ENCODE results near the gene RILPL2.

DNA sequence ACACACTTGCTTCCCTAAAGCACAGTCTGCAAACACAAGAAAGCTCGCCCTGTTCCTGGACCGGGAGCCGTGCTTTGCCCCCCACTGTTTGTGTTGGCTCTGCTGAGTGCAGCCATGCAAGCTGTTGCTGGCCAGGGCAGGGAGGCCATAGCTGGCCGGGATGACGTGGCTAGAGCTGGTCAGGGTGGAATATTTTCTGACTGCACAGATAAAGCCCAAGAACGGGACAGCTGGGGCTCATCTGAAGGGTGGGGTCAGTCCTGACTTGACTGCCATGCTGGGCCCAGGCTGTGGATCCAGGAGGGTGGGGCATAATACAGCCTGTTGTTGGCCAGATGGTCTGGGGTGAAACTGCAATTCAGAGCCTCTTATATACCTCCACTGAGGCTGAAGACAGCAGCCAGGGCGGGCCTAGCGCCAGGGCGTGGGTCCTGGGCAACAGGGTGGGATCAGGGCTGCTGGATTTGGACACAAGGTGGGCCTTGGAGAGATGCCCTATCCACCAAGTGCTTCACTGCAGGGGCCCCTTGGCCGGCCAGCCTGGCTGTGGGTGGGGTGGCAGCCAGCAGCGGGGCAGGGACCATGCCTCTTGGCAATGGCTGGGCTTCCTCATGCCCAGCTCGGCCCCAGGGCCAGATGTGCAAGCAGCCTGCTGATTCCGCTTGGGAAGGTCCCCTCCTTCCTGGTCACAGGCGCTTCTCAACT lies 37.8 kb downstream of the RILPL2 start:
- TF ChIP-seq, protein P1, sequence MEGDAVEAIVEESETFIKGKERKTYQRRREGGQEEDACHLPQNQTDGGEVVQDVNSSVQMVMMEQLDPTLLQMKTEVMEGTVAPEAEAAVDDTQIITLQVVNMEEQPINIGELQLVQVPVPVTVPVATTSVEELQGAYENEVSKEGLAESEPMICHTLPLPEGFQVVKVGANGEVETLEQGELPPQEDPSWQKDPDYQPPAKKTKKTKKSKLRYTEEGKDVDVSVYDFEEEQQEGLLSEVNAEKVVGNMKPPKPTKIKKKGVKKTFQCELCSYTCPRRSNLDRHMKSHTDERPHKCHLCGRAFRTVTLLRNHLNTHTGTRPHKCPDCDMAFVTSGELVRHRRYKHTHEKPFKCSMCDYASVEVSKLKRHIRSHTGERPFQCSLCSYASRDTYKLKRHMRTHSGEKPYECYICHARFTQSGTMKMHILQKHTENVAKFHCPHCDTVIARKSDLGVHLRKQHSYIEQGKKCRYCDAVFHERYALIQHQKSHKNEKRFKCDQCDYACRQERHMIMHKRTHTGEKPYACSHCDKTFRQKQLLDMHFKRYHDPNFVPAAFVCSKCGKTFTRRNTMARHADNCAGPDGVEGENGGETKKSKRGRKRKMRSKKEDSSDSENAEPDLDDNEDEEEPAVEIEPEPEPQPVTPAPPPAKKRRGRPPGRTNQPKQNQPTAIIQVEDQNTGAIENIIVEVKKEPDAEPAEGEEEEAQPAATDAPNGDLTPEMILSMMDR (IDR thresholded peaks at IDR 0.05; ENCODE audit: low read length) = no peak
- no peak for TF ChIP-seq EZH2 (optimal IDR thresholded peaks at IDR 0.05; ENCODE audit: low read depth, low read length)
